GM12875 (cell line): ENCODE results near the gene PROX2.

Source experiments
- H3K4me3 ChIP-seq: one replicate; pipeline ENCODE4 v1.5.1; 2011; ENCODE audit warnings: low read depth, low read length, control low read depth
- CTCF ChIP-seq: IDR thresholded peaks from 2 replicates; pipeline ENCODE4 v1.5.1; 2011; ENCODE audit warnings: low read depth, mild to moderate bottlenecking, control low read depth, inconsistent platforms, low read length, moderate library complexity, borderline replicate concordance; ENCODE audit not compliant: insufficient read depth

The PROX2 gene

GRCh38 chr14:74904635-74905503 lies 28.9 kb upstream of the PROX2 start:
- H3K4me3 ChIP-seq = no peak overlapping the region
- TF ChIP-seq CTCF = no peak

GRCh38 chr14:74902941-74903705 lies 27.2 kb upstream of the PROX2 start:
- H3K4me3 ChIP-seq = no peak overlapping the region
- TF ChIP-seq CTCF = no peak

- no peak overlapping the region for H3K4me3 ChIP-seq
- TF ChIP-seq CTCF = no peak
These were observed 22.7 kb upstream of the PROX2 start for GRCh38 chr14:74898694-74899093.

GRCh38 chr14:74898083-74898482 lies 22.1 kb upstream of the PROX2 start:
- H3K4me3 ChIP-seq = no peak overlapping the region
- TF ChIP-seq CTCF = no peak

GRCh38 chr14:74897642-74898041 lies 21.7 kb upstream of the PROX2 start:
- no peak overlapping the region for H3K4me3 ChIP-seq
- TF ChIP-seq CTCF = no peak

GRCh38 chr14:74896400-74896799 lies 20.5 kb upstream of the PROX2 start:
- no peak overlapping the region for H3K4me3 ChIP-seq
- no peak for TF ChIP-seq CTCF
